ENCODE results near the gene ULK3.

- TF ChIP-seq, protein P1, sequence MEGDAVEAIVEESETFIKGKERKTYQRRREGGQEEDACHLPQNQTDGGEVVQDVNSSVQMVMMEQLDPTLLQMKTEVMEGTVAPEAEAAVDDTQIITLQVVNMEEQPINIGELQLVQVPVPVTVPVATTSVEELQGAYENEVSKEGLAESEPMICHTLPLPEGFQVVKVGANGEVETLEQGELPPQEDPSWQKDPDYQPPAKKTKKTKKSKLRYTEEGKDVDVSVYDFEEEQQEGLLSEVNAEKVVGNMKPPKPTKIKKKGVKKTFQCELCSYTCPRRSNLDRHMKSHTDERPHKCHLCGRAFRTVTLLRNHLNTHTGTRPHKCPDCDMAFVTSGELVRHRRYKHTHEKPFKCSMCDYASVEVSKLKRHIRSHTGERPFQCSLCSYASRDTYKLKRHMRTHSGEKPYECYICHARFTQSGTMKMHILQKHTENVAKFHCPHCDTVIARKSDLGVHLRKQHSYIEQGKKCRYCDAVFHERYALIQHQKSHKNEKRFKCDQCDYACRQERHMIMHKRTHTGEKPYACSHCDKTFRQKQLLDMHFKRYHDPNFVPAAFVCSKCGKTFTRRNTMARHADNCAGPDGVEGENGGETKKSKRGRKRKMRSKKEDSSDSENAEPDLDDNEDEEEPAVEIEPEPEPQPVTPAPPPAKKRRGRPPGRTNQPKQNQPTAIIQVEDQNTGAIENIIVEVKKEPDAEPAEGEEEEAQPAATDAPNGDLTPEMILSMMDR (IDR thresholded peaks at IDR 0.05): no peak
- TF ChIP-seq POLR2A (IDR thresholded peaks at IDR 0.05): no peak
Observed at GRCh38 chr15:74870436-74871215, 27.7 kb upstream of the ULK3 start.
